Measurements from ENCODE around the gene MTARC1. TPM values are rescaled to one million over a fixed set of nuclear protein-coding genes. Genes with fewer than 3 reads are reported as not detected.

MTARC1 gene
- total and polyA plus RNA-seq, 10 donors, result 3.2 to 17.3 (median 8.1) TPM

- Histone ChIP-seq H3K36me3 (peaks cover 0 to 23% (median 5%) of the 10 kb centered on the region in 6 donors), H3K27me3 (replicated peaks in 1 of 7) (no peaks in the 10 kb centered on the region), H3K27ac (peak overlapping the region in 1 of 8 donors; percentile 77), H3K4me3 (no peak overlapping the region), H3K4me1 (peaks cover 0 to 39% (median 14%) of the 10 kb centered on the region in 6 donors), H3K9me3 (no peaks in the 10 kb centered on the region)
- TF ChIP-seq POLR2A (IDR thresholded peaks at IDR 0.05) (no peak), POLR2AphosphoS5 (IDR thresholded peaks at IDR 0.05) (no peak), CTCF (IDR thresholded peaks at IDR 0.05 in 8 of 11, conservative IDR thresholded peaks at IDR 0.05 in 3 of 11) (no peak)
- 87 to 94% (median 91%) methylated on average over 3 of the region's 3 CpGs for WGBS, 5 donors
- intact Hi-C loops (cut with DNase I; ENCODE audit: low total_unique reads), result no loop called here
- DNase-seq, result no peak
Measured at GRCh38 chr1:220764757-220765156, 22.0 kb upstream of the MTARC1 start.

- WGBS, 5 donors, result 36 to 63% (median 42%) methylated on average over 8 of the region's 8 CpGs
- intact Hi-C loops (cut with DNase I; ENCODE audit: low total_unique reads), result no loop called here
- Histone ChIP-seq H3K4me3 (no peak overlapping the region), H3K9me3 (no peaks in the 10 kb centered on the region), H3K27ac (peak overlapping the region in 7 of 8 donors; percentile 44 to 77 (median 70)), H3K36me3 (peaks cover 0 to 17% (median 5%) of the 10 kb centered on the region in 6 donors), H3K4me1 (peaks cover 0 to 42% (median 14%) of the 10 kb centered on the region in 6 donors), H3K27me3 (replicated peaks in 1 of 7) (no peaks in the 10 kb centered on the region)
- no peak for TF ChIP-seq POLR2A (IDR thresholded peaks at IDR 0.05)
- TF ChIP-seq POLR2AphosphoS5 (IDR thresholded peaks at IDR 0.05), result peak in 1 of 3 donors; percentile 19
- DNase-seq, result no peak
Measured at GRCh38 chr1:220767312-220768125, 19.2 kb upstream of the MTARC1 start.

GRCh38 chr1:220768126-220768601 lies 18.5 kb upstream of the MTARC1 start:
- Histone ChIP-seq H3K27me3 (replicated peaks in 1 of 7) (no peaks in the 10 kb centered on the region), H3K36me3 (peaks cover 0 to 11% (median 1%) of the 10 kb centered on the region in 6 donors), H3K9me3 (no peaks in the 10 kb centered on the region), H3K4me1 (peaks cover 0 to 42% (median 14%) of the 10 kb centered on the region in 6 donors), H3K27ac (peak overlapping the region in 7 of 8 donors; percentile 44 to 77 (median 70)), H3K4me3 (no peak overlapping the region)
- intact Hi-C loops (cut with DNase I; ENCODE audit: low total_unique reads), result no loop called here
- no peak for TF ChIP-seq CTCF (IDR thresholded peaks at IDR 0.05 in 8 of 11, conservative IDR thresholded peaks at IDR 0.05 in 3 of 11)
- DNase-seq, result no peak
- WGBS, 5 donors, result 35 to 87% (median 61%) methylated on average over 5 of the region's 5 CpGs

- Histone ChIP-seq H3K27ac (peak overlapping the region in 4 of 8 donors; percentile 64 to 77 (median 74)), H3K4me3 (no peak overlapping the region), H3K27me3 (replicated peaks in 1 of 7) (no peaks in the 10 kb centered on the region), H3K36me3 (peaks cover 0 to 9% (median 0%) of the 10 kb centered on the region in 6 donors), H3K4me1 (peaks cover 0 to 42% (median 14%) of the 10 kb centered on the region in 6 donors), H3K9me3 (no peaks in the 10 kb centered on the region)
- DNase-seq, result no peak
- intact Hi-C loops (cut with DNase I; ENCODE audit: low total_unique reads), result no loop called here
- WGBS, 5 donors, result 93 to 97% (median 96%) methylated on average over 9 to 13 of the region's 13 CpGs
- TF ChIP-seq POLR2A (IDR thresholded peaks at IDR 0.05) (no peak), CTCF (IDR thresholded peaks at IDR 0.05 in 8 of 11, conservative IDR thresholded peaks at IDR 0.05 in 3 of 11) (no peak), POLR2AphosphoS5 (IDR thresholded peaks at IDR 0.05) (no peak)
Measured at GRCh38 chr1:220769205-220769604, 17.5 kb upstream of the MTARC1 start.
